K562 (cell line): ENCODE measurements around the gene UNC119B. TPM values are rescaled to one million over a fixed set of nuclear protein-coding genes. Genes with fewer than 3 reads are reported as not detected.
A peak's percentile ranks its signal among the peaks of the same experiment; 100 is the strongest.

Experiments used
- ATAC-seq: fragments of 200-7000 bp; cut with Tn5 transposase; 3 replicates; pipeline ENCODE4 v1.9.1; 2020; ENCODE audit warnings: moderate library complexity
- BruUV-seq: library from RNA; stranded (reverse); fragments of 400-500 nt; replicated peaks from 2 replicates; lab custom pipeline; 2021; lab: Mats Ljungman, UMichigan
- CTCF ChIA-PET: fragments of 300-600 bp; formaldehyde crosslinking; extraction: SDS; loops from one replicate; lab custom pipeline; 2021; ENCODE audit warnings: low intra/inter-chr PET ratio; lab: Yijun Ruan, JAX
- POLR2A ChIA-PET: fragments of 300-600, 350-650 bp; sonication (Branson Sonifier 250); formaldehyde crosslinking; extraction: SDS; loops from one replicate; lab custom pipeline; 2021; ENCODE audit warnings: antibody characterized with exemption, inconsistent platforms; lab: Yijun Ruan, JAX
- DNase-seq, 4 experiments: peaks; one replicate each; pipeline versions ENCODE4 v3.0.0 to v3.0.0-alpha.2; 2011 to 2018; ENCODE audit warnings: low spot score in 3 of 4, mixed read lengths in 3 of 4; ENCODE audit errors: extremely low read depth in 1 of 4
- FAIRE-seq: peaks from 2 replicates; lab custom pipeline; 2011; peaks lifted over from hg19 to GRCh38; lab: Jason Lieb, UNC
- H2AFZ ChIP-seq: 2 replicates; pipeline ENCODE4 v1.6.0; 2011; ENCODE audit warnings: low read depth, low read length, control low read depth, inconsistent platforms
- H3K27ac ChIP-seq: fragments of 200-600 bp; 3 replicates; pipeline ENCODE4 v1.8.0; 2011; ENCODE audit warnings: low read depth, mild to moderate bottlenecking, control low read depth, inconsistent platforms, low read length, moderate library complexity, mixed read lengths; ENCODE audit errors: extremely low read depth
- H3K27me3 ChIP-seq, 2 experiments: fragments of 300-600 bp in 1 of 2; 2 replicates in 1 of 2; 3 replicates in 1 of 2; pipeline versions ENCODE4 v1.6.0 to v1.8.0; 2011; ENCODE audit warnings: inconsistent platforms in 2 of 2, low read length in 2 of 2, mild to moderate bottlenecking in 1 of 2, mixed read lengths in 1 of 2, moderate library complexity in 1 of 2; ENCODE audit not compliant: control insufficient read depth in 2 of 2, insufficient read depth in 2 of 2
- H3K36me3 ChIP-seq: fragments of 300-600 bp; 3 replicates; pipeline ENCODE4 v1.8.0; 2011; ENCODE audit warnings: mild to moderate bottlenecking, low read length, inconsistent platforms; ENCODE audit not compliant: control insufficient read depth, insufficient read depth
- H3K4me1 ChIP-seq, 2 experiments: fragments of 200-600 bp in 1 of 2; replicated peaks in 1 of 2; 2 replicates in 1 of 2; 3 replicates in 1 of 2; pipeline versions ENCODE4 v1.5.1 to v1.8.0; 2011; ENCODE audit warnings: inconsistent platforms in 2 of 2, low read length in 2 of 2, mild to moderate bottlenecking in 1 of 2, mixed read lengths in 1 of 2, moderate library complexity in 1 of 2; ENCODE audit not compliant: control insufficient read depth in 2 of 2, insufficient read depth in 2 of 2
- H3K4me2 ChIP-seq: 2 replicates; pipeline ENCODE4 v1.6.1; 2011; ENCODE audit warnings: low read length, control low read depth, inconsistent platforms, mixed read lengths; ENCODE audit not compliant: insufficient read depth
- H3K4me3 ChIP-seq: fragments of 200-600 bp; sonication (generic), shearing (Covaris generic); 2 replicates; pipeline ENCODE4 v1.5.1; 2016; ENCODE audit warnings: control low read depth, inconsistent platforms
- H3K79me2 ChIP-seq: fragments of 200-600 bp; 3 replicates; pipeline ENCODE4 v1.8.0; 2011; ENCODE audit warnings: low read length, inconsistent platforms; ENCODE audit not compliant: control insufficient read depth, insufficient read depth
- H3K9ac ChIP-seq, 2 experiments: 2 replicates each; pipeline versions ENCODE4 v1.6.0 to v1.6.1; 2011; ENCODE audit warnings: low read depth in 2 of 2, low read length in 2 of 2, control low read depth in 1 of 2, inconsistent platforms in 1 of 2, mild to moderate bottlenecking in 1 of 2, mixed read lengths in 1 of 2; ENCODE audit not compliant: insufficient read depth in 1 of 2
- H3K9me1 ChIP-seq: one replicate; pipeline ENCODE4 v1.6.0; 2011; ENCODE audit warnings: inconsistent platforms, mild to moderate bottlenecking, low read length, moderate library complexity; ENCODE audit not compliant: control insufficient read depth, insufficient read depth
- H3K9me3 ChIP-seq: replicated peaks from 2 replicates; pipeline ENCODE4 v1.5.1; 2011; ENCODE audit warnings: low read depth, low read length, inconsistent platforms; ENCODE audit not compliant: control insufficient read depth, insufficient read depth
- H4K20me1 ChIP-seq: replicated peaks from 2 replicates; pipeline ENCODE4 v1.6.1; 2011; ENCODE audit warnings: low read length, inconsistent platforms, mixed read lengths; ENCODE audit not compliant: control insufficient read depth, insufficient read depth
- BRCA1 ChIP-seq, 2 experiments: fragments of 450-650 bp in 1 of 2; sonication (generic) in 1 of 2; formaldehyde crosslinking in 1 of 2; IDR thresholded peaks; 2 replicates each; pipeline versions ENCODE4 v1.5.0 to v1.6.1; 2017 to 2020; ENCODE audit warnings: mild to moderate bottlenecking in 1 of 2, missing genetic modification reagents in 1 of 2
- FOSL1 ChIP-seq: fragments of 200-800 bp; sonication (Bioruptor generic); conservative IDR thresholded peaks from 2 replicates; pipeline ENCODE4 v1.6.1; 2016; ENCODE audit warnings: missing genetic modification characterization, missing compliant biosample characterization
- MEIS2 ChIP-seq: fragments of 450-650 bp; IDR thresholded peaks from 2 replicates; pipeline ENCODE4 v1.6.1; 2014; ENCODE audit warnings: mild to moderate bottlenecking; ENCODE audit not compliant: partially characterized antibody
- MYNN ChIP-seq, 2 experiments: sonication (generic); formaldehyde crosslinking in 1 of 2; IDR thresholded peaks; 2 replicates each; pipeline versions ENCODE4 v1.5.0 to v1.6.1; 2016 to 2020; ENCODE audit warnings: antibody characterized with exemption in 1 of 2, missing genetic modification reagents in 1 of 2
- NELFE ChIP-seq: IDR thresholded peaks from 2 replicates; pipeline ENCODE4 v1.6.1; 2011; ENCODE audit warnings: mild to moderate bottlenecking; ENCODE audit not compliant: insufficient read depth, insufficient read length
- ZBTB7A ChIP-seq: IDR thresholded peaks from 2 replicates; pipeline ENCODE4 v1.6.1; 2011; ENCODE audit warnings: low read depth, mild to moderate bottlenecking, low read length, moderate library complexity, borderline replicate concordance; ENCODE audit not compliant: control insufficient read depth
- ZKSCAN1 ChIP-seq: fragments of 150-350 bp; IDR thresholded peaks from 2 replicates; pipeline ENCODE4 v1.6.1; 2016; ENCODE audit warnings: low read depth, low read length
- ZNF134 ChIP-seq: fragments of 250-450 bp; sonication (Bioruptor Pico); conservative IDR thresholded peaks from 2 replicates; pipeline ENCODE4 v1.4.0; 2020
- ZNF311 ChIP-seq: fragments of 250-450 bp; sonication (Bioruptor Pico); IDR thresholded peaks from 2 replicates; pipeline ENCODE4 v1.4.0; 2020; ENCODE audit warnings: mild to moderate bottlenecking, moderate library complexity
- ZNF354B ChIP-seq: fragments of 250-450 bp; sonication (Bioruptor Pico); IDR thresholded peaks from 2 replicates; pipeline ENCODE4 v1.4.0; 2020
- ZNF668 ChIP-seq: fragments of 250-450 bp; sonication (Bioruptor Pico); IDR thresholded peaks from 2 replicates; pipeline ENCODE4 v1.8.0; 2022; ENCODE audit warnings: mild to moderate bottlenecking, inconsistent platforms
- whole genome bisulfite sequencing: fragments of 100-300 bp; shearing (Covaris generic); methylation state at CpG from one replicate; pipeline ENCODE4 v1.1.6; 2016; ENCODE audit warnings: low coverage, mixed read lengths; ENCODE audit not compliant: insufficient coverage; ENCODE audit errors: missing lambda C conversion rate; 5-methylcytosine and 5-hydroxymethylcytosine counted together
- in situ Hi-C: fragments of 300-500 bp; cut with MboI; formaldehyde crosslinking; loops from 4 replicates; pipeline ENCODE4 v1.15.0; 2018; ENCODE audit warnings: inconsistent platforms, mixed read lengths
- intact Hi-C: fragments of 100-400 bp; cut with micrococcal nuclease; formaldehyde crosslinking; loops from 2 replicates; pipeline ENCODE4 v1.14.2; 2022
- polyA plus RNA-seq, 8 experiments: library from polyadenylated mRNA; depleted of rRNA in 4 of 8; stranded (reverse) in 5 of 8; unstranded in 3 of 8; fragments of >200 nt; fragmentation: Nextera tagmentation in 2 of 8; fragmentation: Illumina TruSeq in 1 of 8; extraction: Ambion mirVana in 2 of 8; extraction: Trizol in 1 of 8; gene quantifications; 2 replicates each; pipeline versions ENCODE4 v1.2.1 to v1.2.3, GENCODE V29; 2011 to 2014; ENCODE audit warnings: inconsistent platforms in 1 of 8, missing spikeins in 1 of 8
- total RNA-seq, 7 experiments: library from RNA; depleted of rRNA in 6 of 7; stranded (reverse); fragments of >200 nt in 6 of 7; fragmentation: Illumina TruSeq in 2 of 7; extraction: Trizol in 2 of 7; gene quantifications; 2 replicates each; pipeline versions ENCODE4 v1.2.1 to v1.2.3, GENCODE V29; 2011 to 2021; ENCODE audit warnings: low replicate concordance in 1 of 7
- TF ChIP-seq, protein P1 (sequence below), 3 experiments: fragments of 200-800 bp in 1 of 3; sonication (Bioruptor generic) in 1 of 3; sonication (generic) in 1 of 3; formaldehyde crosslinking in 1 of 3; IDR thresholded peaks; 2 replicates each; pipeline versions ENCODE4 v1.6.1 to v1.8.0; 2016 to 2022; ENCODE audit warnings: mild to moderate bottlenecking in 2 of 3, missing compliant biosample characterization in 2 of 3, missing genetic modification characterization in 2 of 3, missing genetic modification reagents in 1 of 3

UNC119B gene
- total and polyA plus RNA-seq, 9 of the 15 experiments (the other 6 are each of a cell fraction or from before 2014, with no cell fraction given) = 4.0 to 34.5 (median 15.1) TPM

DNA sequence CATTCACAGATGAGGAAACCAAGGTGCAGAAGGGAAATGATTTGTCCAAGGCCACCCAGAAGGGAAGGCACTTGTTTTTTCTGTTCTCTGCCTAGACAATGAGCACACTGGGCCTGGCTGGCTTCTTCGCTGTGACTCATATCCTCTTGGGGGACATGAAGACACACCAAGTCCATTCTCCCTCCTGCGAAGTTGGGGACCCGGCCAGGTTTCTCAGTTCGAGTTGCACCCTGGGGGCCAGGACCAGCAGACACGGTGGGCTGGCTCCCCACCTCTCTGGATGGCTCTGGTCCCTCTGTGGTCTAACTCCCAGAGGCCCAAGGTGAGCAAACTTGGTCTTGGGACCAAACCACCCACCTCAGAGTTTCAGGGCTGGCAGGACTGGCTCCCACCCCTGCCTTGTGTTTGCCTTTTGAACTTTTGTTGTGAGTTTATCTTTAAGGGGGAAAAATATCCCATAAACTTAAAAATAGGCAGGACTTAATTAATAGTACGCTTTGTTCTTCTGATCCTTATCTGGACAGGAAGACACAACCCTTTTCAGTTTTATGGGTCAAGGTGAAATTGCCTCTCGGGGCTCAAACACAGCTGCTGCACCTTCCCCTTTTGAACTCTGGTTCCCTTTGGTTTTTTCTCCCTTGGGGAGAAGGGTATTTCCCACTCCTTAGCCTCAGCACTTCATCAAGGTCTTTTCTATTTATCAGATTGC is 32.3 kb upstream of the UNC119B start:
- FAIRE-seq (no peak), DNase-seq (peak in 2 of 4 experiments; percentile 22), ATAC-seq (peak; percentile 47; the same call in 1 of the 3 replicates)
- no peak overlapping the region for H2AFZ ChIP-seq
- no peaks in the 10 kb centered on the region for H3K36me3 ChIP-seq
- no peaks in the 10 kb centered on the region for H3K9me3 ChIP-seq
- H3K9me1 ChIP-seq = no peaks in the 10 kb centered on the region
- peak; percentile 15; the same call in 1 of the 2 replicates for TF ChIP-seq ZBTB7A
- no peak for TF ChIP-seq NELFE
- peak; percentile 48; the same call in 1 of the 2 replicates for TF ChIP-seq FOSL1 (tag)
- CTCF ChIA-PET = no interaction called here
- H3K4me1 ChIP-seq = no peaks in the 10 kb centered on the region; a peak in 2 of 5 replicates
- no peak overlapping the region for H3K4me2 ChIP-seq
- H3K9ac ChIP-seq = peak overlapping the region in 1 of 2 experiments; percentile 32; a peak in 1 of 4 replicates
- H3K79me2 ChIP-seq = no peaks in the 10 kb centered on the region
- no peak overlapping the region for H3K4me3 ChIP-seq
- POLR2A ChIA-PET = interaction anchor here (0.6 kb wide), 2 partner anchors 29 to 544 kb away, joined by 3 read pairs; no protein-coding TSS in a partner anchor
- peaks cover 20 to 42% of the 10 kb centered on the region in 2 experiments for H3K27me3 ChIP-seq
- 3% methylated on average over 7 of the region's 7 CpGs for WGBS
- intact Hi-C loops = no loop called here
- no TSS peak for BruUV-seq
- no peaks in the 10 kb centered on the region for H4K20me1 ChIP-seq
- in situ Hi-C loops = no loop called here
- H3K27ac ChIP-seq = no peak overlapping the region

DNA sequence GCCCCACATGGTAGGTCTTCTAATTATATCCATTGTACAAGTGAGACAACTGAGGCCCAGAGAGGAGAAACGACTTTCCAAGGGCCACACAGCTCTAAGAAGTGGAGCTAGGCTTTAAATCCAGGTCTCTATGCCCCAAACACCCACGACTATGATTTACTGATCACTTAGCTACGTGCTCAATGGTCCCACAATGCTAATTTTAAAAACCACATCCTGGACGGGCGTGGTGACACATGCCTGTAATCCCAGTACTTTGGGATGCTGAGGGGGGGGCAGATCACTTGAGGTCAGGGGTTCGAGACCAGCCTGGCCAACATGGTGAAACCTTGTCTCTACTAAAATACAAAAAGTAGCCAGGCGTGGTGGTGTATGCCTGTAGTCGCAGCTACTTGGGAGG is 31.7 kb upstream of the UNC119B start:
- Histone ChIP-seq H3K27me3 (peaks cover 20 to 42% of the 10 kb centered on the region in 2 experiments), H3K9me3 (no peaks in the 10 kb centered on the region), H3K4me3 (no peak overlapping the region), H3K9me1 (no peaks in the 10 kb centered on the region), H3K79me2 (no peaks in the 10 kb centered on the region), H3K4me1 (no peaks in the 10 kb centered on the region; a peak in 2 of 5 replicates), H3K4me2 (no peak overlapping the region), H3K36me3 (no peaks in the 10 kb centered on the region), H3K9ac (no peak overlapping the region), H2AFZ (no peak overlapping the region), H3K27ac (no peak overlapping the region), H4K20me1 (no peaks in the 10 kb centered on the region)
- WGBS = 11% methylated on average over 8 of the region's 8 CpGs
- in situ Hi-C loops (no loop called here), intact Hi-C loops (no loop called here)
- ChIA-PET POLR2A (interaction anchor here (0.6 kb wide), 1 partner anchor 543 kb away, joined by 3 read pairs; no protein-coding TSS in a partner anchor), CTCF (no interaction called here)
- FAIRE-seq (no peak), ATAC-seq (no peak), DNase-seq (no peak)
- no TSS peak for BruUV-seq
- TF ChIP-seq ZNF354B (CRISPR knock-in tag) (no peak), ZNF134 (CRISPR knock-in tag) (no peak), MYNN (IDR thresholded peaks at IDR 0.05) (no peak), MYNN (CRISPR knock-in tag; IDR thresholded peaks at IDR 0.05) (no peak), ZNF668 (CRISPR knock-in tag) (no peak), BRCA1 (IDR thresholded peaks at IDR 0.05) (no peak), BRCA1 (CRISPR knock-in tag; IDR thresholded peaks at IDR 0.05) (no peak), ZKSCAN1 (no peak), ZNF311 (CRISPR knock-in tag) (no peak), MEIS2 (peak; percentile 15)
- TF ChIP-seq, protein P1, sequence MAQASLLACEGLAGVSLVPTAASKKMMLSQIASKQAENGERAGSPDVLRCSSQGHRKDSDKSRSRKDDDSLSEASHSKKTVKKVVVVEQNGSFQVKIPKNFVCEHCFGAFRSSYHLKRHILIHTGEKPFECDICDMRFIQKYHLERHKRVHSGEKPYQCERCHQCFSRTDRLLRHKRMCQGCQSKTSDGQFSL (CRISPR knock-in tag; IDR thresholded peaks at IDR 0.05) = peak; percentile 80
- TF ChIP-seq, protein P1 (tag; IDR thresholded peaks at IDR 0.05) = no peak
